GM12864 (cell line): Measurements from ENCODE around the gene LRRC74A.

Source experiments
- DNase-seq: peaks from one replicate; pipeline ENCODE4 v3.0.0-alpha.2; 2011; ENCODE audit warnings: low read depth
- H3K4me3 ChIP-seq: 2 replicates; pipeline ENCODE4 v1.5.1; 2011; ENCODE audit warnings: mild to moderate bottlenecking, low read depth, low read length, control low read depth
- CTCF ChIP-seq: IDR thresholded peaks from 2 replicates; pipeline ENCODE4 v1.5.1; 2011; ENCODE audit warnings: low read depth, mild to moderate bottlenecking, moderate library complexity, low read length, control low read depth, inconsistent platforms; ENCODE audit errors: missing control alignments

Gene LRRC74A

GRCh38 chr14:76784881-76785280 lies 41.3 kb upstream of the LRRC74A start:
- DNase-seq, result no peak
- H3K4me3 ChIP-seq, result no peak overlapping the region
- TF ChIP-seq CTCF, result peak; percentile 63

GRCh38 chr14:76786601-76787000 lies 39.6 kb upstream of the LRRC74A start:
- TF ChIP-seq CTCF, result no peak
- DNase-seq, result no peak
- no peak overlapping the region for H3K4me3 ChIP-seq

GRCh38 chr14:76792422-76792821 lies 33.8 kb upstream of the LRRC74A start:
- no peak for TF ChIP-seq CTCF

GRCh38 chr14:76793324-76793723 lies 32.9 kb upstream of the LRRC74A start:
- DNase-seq, result no peak
- TF ChIP-seq CTCF, result no peak

More at GRCh38 chr14:76792422-76792821, 33.8 kb upstream of the LRRC74A start:
- H3K4me3 ChIP-seq, result no peak overlapping the region
- no peak for DNase-seq

GRCh38 chr14:76793956-76794355 lies 32.3 kb upstream of the LRRC74A start:
- H3K4me3 ChIP-seq, result no peak overlapping the region
- no peak for TF ChIP-seq CTCF
- DNase-seq, result no peak

More at GRCh38 chr14:76793324-76793723, 32.9 kb upstream of the LRRC74A start:
- H3K4me3 ChIP-seq, result no peak overlapping the region

- no peak for TF ChIP-seq CTCF
- H3K4me3 ChIP-seq, result no peak overlapping the region
- DNase-seq, result no peak
Observed at GRCh38 chr14:76806446-76806845, 19.8 kb upstream of the LRRC74A start.

- DNase-seq, result no peak
- H3K4me3 ChIP-seq, result no peak overlapping the region
- TF ChIP-seq CTCF, result no peak
Observed at GRCh38 chr14:76808011-76808410, 18.2 kb upstream of the LRRC74A start.
